WTC11 (cell line): ENCODE results near the gene CHRFAM7A.
"Not testable (repeated sequence)": the region's sequence is repeated elsewhere in the genome, so short reads cannot be mapped to it uniquely, and the experiment has no call there.

Source experiments
- ETV6 ChIP-seq: sonication (generic); formaldehyde crosslinking; IDR thresholded peaks from 2 replicates; pipeline ENCODE4 v1.8.1; 2022; ENCODE audit warnings: mild to moderate bottlenecking, missing genetic modification reagents
- KAT7 ChIP-seq: sonication (generic); formaldehyde crosslinking; IDR thresholded peaks from 2 replicates; pipeline ENCODE4 v1.8.1; 2023; ENCODE audit warnings: missing genetic modification reagents, mild to moderate bottlenecking, borderline replicate concordance
- NFYB ChIP-seq: sonication (generic); formaldehyde crosslinking; conservative IDR thresholded peaks from 2 replicates; pipeline ENCODE4 v1.8.0; 2022; ENCODE audit warnings: low read depth, missing genetic modification reagents
- NR3C1 ChIP-seq: sonication (generic); formaldehyde crosslinking; conservative IDR thresholded peaks from 2 replicates; pipeline ENCODE4 v1.8.1; 2023; ENCODE audit warnings: low read depth, mild to moderate bottlenecking, missing genetic modification reagents
- SMAD4 ChIP-seq: sonication (generic); formaldehyde crosslinking; IDR thresholded peaks from 2 replicates; pipeline ENCODE4 v1.8.0; 2022; ENCODE audit warnings: mild to moderate bottlenecking, missing genetic modification reagents
- TF ChIP-seq, protein P1 (sequence below): fragments of 200-600 bp; IDR thresholded peaks from 2 replicates; pipeline ENCODE4 v1.8.0; 2022; ENCODE audit warnings: antibody characterized with exemption
- TF ChIP-seq, protein P2 (sequence below): sonication (generic); formaldehyde crosslinking; IDR thresholded peaks from 2 replicates; pipeline ENCODE4 v1.8.0; 2023; ENCODE audit warnings: missing genetic modification reagents
- TF ChIP-seq, protein P3 (sequence below): sonication (generic); formaldehyde crosslinking; IDR thresholded peaks from 2 replicates; pipeline ENCODE4 v1.8.0; 2022; ENCODE audit warnings: mild to moderate bottlenecking, missing genetic modification reagents

DNA sequence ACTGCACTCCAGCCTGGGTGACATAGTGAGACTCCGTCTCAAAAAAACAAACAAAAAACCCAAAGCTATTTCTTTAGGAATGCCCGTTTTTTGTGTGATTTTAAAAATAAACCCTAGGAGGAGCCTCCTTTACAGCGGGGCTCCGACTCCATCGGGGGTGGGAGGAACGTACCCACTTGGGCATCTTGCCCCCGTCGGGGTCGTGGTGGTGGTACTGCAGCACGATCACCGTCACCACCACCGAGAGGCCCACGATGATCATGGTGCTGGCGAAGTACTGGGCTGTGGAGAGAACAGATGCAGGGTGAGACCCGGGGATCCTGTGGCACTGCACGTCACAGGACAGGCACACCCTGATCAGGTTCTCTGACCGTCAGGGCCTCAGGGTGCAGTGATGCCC is 26.1 kb downstream of the CHRFAM7A start:
- TF ChIP-seq ETV6 (CRISPR knock-in tag); KAT7 (CRISPR knock-in tag); NR3C1 (CRISPR knock-in tag); NFYB; SMAD4: not testable (repeated sequence)
- TF ChIP-seq, protein P1, sequence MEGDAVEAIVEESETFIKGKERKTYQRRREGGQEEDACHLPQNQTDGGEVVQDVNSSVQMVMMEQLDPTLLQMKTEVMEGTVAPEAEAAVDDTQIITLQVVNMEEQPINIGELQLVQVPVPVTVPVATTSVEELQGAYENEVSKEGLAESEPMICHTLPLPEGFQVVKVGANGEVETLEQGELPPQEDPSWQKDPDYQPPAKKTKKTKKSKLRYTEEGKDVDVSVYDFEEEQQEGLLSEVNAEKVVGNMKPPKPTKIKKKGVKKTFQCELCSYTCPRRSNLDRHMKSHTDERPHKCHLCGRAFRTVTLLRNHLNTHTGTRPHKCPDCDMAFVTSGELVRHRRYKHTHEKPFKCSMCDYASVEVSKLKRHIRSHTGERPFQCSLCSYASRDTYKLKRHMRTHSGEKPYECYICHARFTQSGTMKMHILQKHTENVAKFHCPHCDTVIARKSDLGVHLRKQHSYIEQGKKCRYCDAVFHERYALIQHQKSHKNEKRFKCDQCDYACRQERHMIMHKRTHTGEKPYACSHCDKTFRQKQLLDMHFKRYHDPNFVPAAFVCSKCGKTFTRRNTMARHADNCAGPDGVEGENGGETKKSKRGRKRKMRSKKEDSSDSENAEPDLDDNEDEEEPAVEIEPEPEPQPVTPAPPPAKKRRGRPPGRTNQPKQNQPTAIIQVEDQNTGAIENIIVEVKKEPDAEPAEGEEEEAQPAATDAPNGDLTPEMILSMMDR: not testable (repeated sequence)
- TF ChIP-seq, protein P2, sequence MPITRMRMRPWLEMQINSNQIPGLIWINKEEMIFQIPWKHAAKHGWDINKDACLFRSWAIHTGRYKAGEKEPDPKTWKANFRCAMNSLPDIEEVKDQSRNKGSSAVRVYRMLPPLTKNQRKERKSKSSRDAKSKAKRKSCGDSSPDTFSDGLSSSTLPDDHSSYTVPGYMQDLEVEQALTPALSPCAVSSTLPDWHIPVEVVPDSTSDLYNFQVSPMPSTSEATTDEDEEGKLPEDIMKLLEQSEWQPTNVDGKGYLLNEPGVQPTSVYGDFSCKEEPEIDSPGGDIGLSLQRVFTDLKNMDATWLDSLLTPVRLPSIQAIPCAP: not testable (repeated sequence)
- TF ChIP-seq, protein P3, sequence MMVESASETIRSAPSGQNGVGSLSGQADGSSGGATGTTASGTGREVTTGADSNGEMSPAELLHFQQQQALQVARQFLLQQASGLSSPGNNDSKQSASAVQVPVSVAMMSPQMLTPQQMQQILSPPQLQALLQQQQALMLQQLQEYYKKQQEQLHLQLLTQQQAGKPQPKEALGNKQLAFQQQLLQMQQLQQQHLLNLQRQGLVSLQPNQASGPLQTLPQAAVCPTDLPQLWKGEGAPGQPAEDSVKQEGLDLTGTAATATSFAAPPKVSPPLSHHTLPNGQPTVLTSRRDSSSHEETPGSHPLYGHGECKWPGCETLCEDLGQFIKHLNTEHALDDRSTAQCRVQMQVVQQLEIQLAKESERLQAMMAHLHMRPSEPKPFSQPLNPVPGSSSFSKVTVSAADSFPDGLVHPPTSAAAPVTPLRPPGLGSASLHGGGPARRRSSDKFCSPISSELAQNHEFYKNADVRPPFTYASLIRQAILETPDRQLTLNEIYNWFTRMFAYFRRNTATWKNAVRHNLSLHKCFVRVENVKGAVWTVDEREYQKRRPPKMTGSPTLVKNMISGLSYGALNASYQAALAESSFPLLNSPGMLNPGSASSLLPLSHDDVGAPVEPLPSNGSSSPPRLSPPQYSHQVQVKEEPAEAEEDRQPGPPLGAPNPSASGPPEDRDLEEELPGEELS (CRISPR knock-in tag): not testable (repeated sequence)
